HG03064 (cell line): ENCODE data around the gene MOBP.

Experiments used
- ATAC-seq: cut with Tn5 transposase; IDR thresholded peaks from one replicate; pipeline ENCODE4 v1.9.1; 2021; ENCODE audit warnings: low read depth; ENCODE audit not compliant: unreplicated experiment

MOBP gene

GRCh38 chr3:39532777-39533176 lies 65.3 kb downstream of the MOBP start:
- ATAC-seq: no peak

- no peak for ATAC-seq
Observed at GRCh38 chr3:39533226-39533625, 65.7 kb downstream of the MOBP start.

GRCh38 chr3:39540162-39540921 lies 72.9 kb downstream of the MOBP start:
- no peak for ATAC-seq

- no peak for ATAC-seq
Observed at GRCh38 chr3:39541442-39541841, 74.0 kb downstream of the MOBP start.

GRCh38 chr3:39541917-39542329 lies 74.4 kb downstream of the MOBP start:
- no peak for ATAC-seq

GRCh38 chr3:39542588-39542988 lies 75.1 kb downstream of the MOBP start:
- no peak for ATAC-seq

- no peak for ATAC-seq
Observed at GRCh38 chr3:39548282-39548681, 80.8 kb downstream of the MOBP start.

GRCh38 chr3:39550354-39551051 lies 83.0 kb downstream of the MOBP start:
- no peak for ATAC-seq
